HepG2 (cell line): ENCODE results near the gene RBL1. TPM values are rescaled to one million over a fixed set of nuclear protein-coding genes. Genes with fewer than 3 reads are reported as not detected.

Experiments
- ATF3 ChIP-seq: sonication (generic); formaldehyde crosslinking; IDR thresholded peaks from 2 replicates; pipeline ENCODE4 v1.4.0; 2020; ENCODE audit warnings: missing genetic modification reagents
- ATF7 ChIP-seq, 2 experiments: fragments of 450-650 bp in 1 of 2; sonication (generic) in 1 of 2; formaldehyde crosslinking in 1 of 2; IDR thresholded peaks; 2 replicates each; pipeline versions ENCODE4 v1.4.0 to v1.6.1; 2016 to 2020; ENCODE audit warnings: antibody characterized with exemption in 1 of 2, mild to moderate bottlenecking in 1 of 2, missing genetic modification reagents in 1 of 2
- ATF7-NPFF ChIP-seq: sonication (generic); formaldehyde crosslinking; IDR thresholded peaks from 2 replicates; pipeline ENCODE4 v1.8.1; 2023; ENCODE audit warnings: mild to moderate bottlenecking, low read depth, missing genetic modification reagents, moderate library complexity
- BRF2 ChIP-seq: sonication (generic); formaldehyde crosslinking; IDR thresholded peaks from 2 replicates; pipeline ENCODE4 v1.8.1; 2022; ENCODE audit warnings: mild to moderate bottlenecking, missing genetic modification reagents
- DNMT3B ChIP-seq: conservative IDR thresholded peaks from 2 replicates; pipeline ENCODE4 v1.6.1; 2016; ENCODE audit warnings: missing biosample characterization, control low read depth
- LCORL ChIP-seq, 2 experiments: fragments of 450-650 bp in 1 of 2; sonication (generic) in 1 of 2; formaldehyde crosslinking in 1 of 2; IDR thresholded peaks; 2 replicates each; pipeline versions ENCODE4 v1.5.0 to v1.6.1; 2017 to 2020; ENCODE audit warnings: antibody characterized with exemption in 1 of 2, missing genetic modification reagents in 1 of 2
- MXD3 ChIP-seq: IDR thresholded peaks from 2 replicates; pipeline ENCODE4 v1.6.1; 2016; ENCODE audit warnings: mild to moderate bottlenecking, missing biosample characterization, missing genetic modification reagents
- NFIC ChIP-seq: IDR thresholded peaks from 2 replicates; pipeline ENCODE4 v1.6.1; 2012; ENCODE audit warnings: mild to moderate bottlenecking, low read length, inconsistent platforms
- POLR2AphosphoS5 ChIP-seq: IDR thresholded peaks from 2 replicates; pipeline ENCODE4 v1.6.1; 2012; ENCODE audit warnings: low read depth, low read length
- STAT5B ChIP-seq: sonication (generic); formaldehyde crosslinking; IDR thresholded peaks from 2 replicates; pipeline ENCODE4 v1.4.0; 2020; ENCODE audit warnings: missing genetic modification reagents
- TCF12 ChIP-seq, 2 experiments: fragments of 450-650 bp in 1 of 2; sonication (generic) in 1 of 2; formaldehyde crosslinking in 1 of 2; IDR thresholded peaks; 2 replicates each; pipeline versions ENCODE4 v1.6.1 to v1.8.0; 2017 to 2022; ENCODE audit warnings: antibody characterized with exemption in 1 of 2, mild to moderate bottlenecking in 1 of 2, missing genetic modification reagents in 1 of 2, moderate library complexity in 1 of 2
- TMF1 ChIP-seq: sonication (generic); formaldehyde crosslinking; IDR thresholded peaks from 2 replicates; pipeline ENCODE4 v1.8.1; 2022; ENCODE audit warnings: low read depth, missing genetic modification reagents
- UBTF ChIP-seq: sonication (generic); formaldehyde crosslinking; IDR thresholded peaks from 2 replicates; pipeline ENCODE4 v1.4.0; 2020; ENCODE audit warnings: mild to moderate bottlenecking, missing genetic modification reagents
- ZNF121 ChIP-seq: sonication (generic); formaldehyde crosslinking; IDR thresholded peaks from 2 replicates; pipeline ENCODE4 v1.5.0; 2020; ENCODE audit warnings: mild to moderate bottlenecking, missing genetic modification reagents
- ZNF3 ChIP-seq: IDR thresholded peaks from 2 replicates; pipeline ENCODE4 v1.7.0; 2017; ENCODE audit warnings: inconsistent platforms
- polyA plus RNA-seq, 8 experiments: library from polyadenylated mRNA; depleted of rRNA in 3 of 8; stranded (reverse) in 7 of 8; unstranded in 1 of 8; fragments of >200 nt; fragmentation: Illumina TruSeq in 4 of 8; extraction: Trizol in 4 of 8; gene quantifications; 2 replicates each; pipeline versions ENCODE4 v1.2.1 to v1.2.3, GENCODE V29; 2011 to 2016; ENCODE audit warnings: low read depth in 4 of 8, missing spikeins in 1 of 8, mixed read lengths in 1 of 8; ENCODE audit not compliant: insufficient read depth in 1 of 8
- total RNA-seq, 5 experiments: library from RNA; depleted of rRNA; stranded (reverse); fragments of >200 nt; fragmentation: Illumina TruSeq; extraction: Trizol; gene quantifications; 2 replicates each; pipeline ENCODE4 v1.2.3, GENCODE V29; 2016; ENCODE audit warnings: low read depth in 1 of 5

RBL1 gene
- total and polyA plus RNA-seq, 2 of the 13 experiments (the other 11 are each of a cell fraction or from before 2014, with no cell fraction given): 6.0 to 27.5 TPM

- peak; percentile 98 for TF ChIP-seq UBTF (CRISPR knock-in tag)
- TF ChIP-seq ATF7 (IDR thresholded peaks at IDR 0.05): no peak
- TF ChIP-seq ATF7 (CRISPR knock-in tag; IDR thresholded peaks at IDR 0.05): no peak; the same call in 1 of the 2 replicates
- TF ChIP-seq BRF2 (CRISPR knock-in tag): no peak; the same call in 1 of the 2 replicates
- no peak for TF ChIP-seq NFIC
- TF ChIP-seq LCORL (IDR thresholded peaks at IDR 0.05): no peak
- peak; percentile 75 for TF ChIP-seq LCORL (CRISPR knock-in tag; IDR thresholded peaks at IDR 0.05)
- peak; percentile 55; the same call in 1 of the 2 replicates for TF ChIP-seq ZNF121
- TF ChIP-seq ZNF3 (CRISPR knock-in tag): no peak
- 0 out of 2 replicates have a peak, but pooled peaks have one; percentile 52 for TF ChIP-seq STAT5B
- TF ChIP-seq MXD3 (CRISPR knock-in tag): peak; percentile 95
- peak; percentile 91 for TF ChIP-seq TMF1 (CRISPR knock-in tag)
- TF ChIP-seq ATF7-NPFF: peak; percentile 19; the same call in 1 of the 2 replicates
- TF ChIP-seq POLR2AphosphoS5: peak; percentile 88
- TF ChIP-seq ATF3 (CRISPR knock-in tag): peak; percentile 38; the same call in 1 of the 2 replicates
- TF ChIP-seq DNMT3B (CRISPR knock-in tag): peak; percentile 78; the same call in 1 of the 2 replicates
- no peak for TF ChIP-seq TCF12 (IDR thresholded peaks at IDR 0.05)
- peak; percentile 76; the same call in 1 of the 2 replicates for TF ChIP-seq TCF12 (CRISPR knock-in tag; IDR thresholded peaks at IDR 0.05)
Measured at GRCh38 chr20:36951198-36951978, 144.4 kb downstream of the RBL1 start, which contains the start of gene SAMHD1 (continued).
